ENCODE results near the gene INPP5F. TPM values are rescaled to one million over a fixed set of nuclear protein-coding genes. Genes with fewer than 3 reads are reported as not detected.

INPP5F gene
- total and polyA plus RNA-seq, 12 donors: 5.1 to 26.4 (median 10.5) TPM

- intact Hi-C loops (cut with DNase I): no loop called here
- no peaks in the 10 kb centered on the region for H3K9me3 ChIP-seq (replicated peaks in 1 of 3)
- H3K4me3 ChIP-seq: no peak overlapping the region
- no peaks in the 10 kb centered on the region for H3K4me1 ChIP-seq (replicated peaks in 1 of 2)
- TF ChIP-seq CTCF (IDR thresholded peaks at IDR 0.05) (no peak), POLR2A (IDR thresholded peaks at IDR 0.05) (no peak)
- no peaks in the 10 kb centered on the region for H3K36me3 ChIP-seq (replicated peaks in 1 of 2)
- H3K27ac ChIP-seq: no peak overlapping the region
- no peaks in the 10 kb centered on the region for H3K27me3 ChIP-seq
- DNase-seq: no peak
- WGBS, 4 donors: 73 to 88% (median 81%) methylated on average over 5 to 6 of the region's 6 CpGs
Measured at GRCh38 chr10:119693262-119693957, 32.4 kb upstream of the INPP5F start.

GRCh38 chr10:119694608-119695007, 31.2 kb upstream of the INPP5F start:
- no peak for DNase-seq
- Histone ChIP-seq H3K27me3 (no peaks in the 10 kb centered on the region), H3K27ac (no peak overlapping the region), H3K36me3 (replicated peaks in 1 of 2) (no peaks in the 10 kb centered on the region), H3K4me3 (no peak overlapping the region), H3K4me1 (replicated peaks in 1 of 2) (no peaks in the 10 kb centered on the region), H3K9me3 (replicated peaks in 1 of 3) (no peaks in the 10 kb centered on the region)
- no peak for TF ChIP-seq CTCF (IDR thresholded peaks at IDR 0.05)
- WGBS, 4 donors: 67 to 86% (median 85%) methylated on average over 5 to 7 of the region's 7 CpGs
- intact Hi-C loops (cut with DNase I): no loop called here

- TF ChIP-seq POLR2A (IDR thresholded peaks at IDR 0.05) (no peak), CTCF (IDR thresholded peaks at IDR 0.05) (no peak)
- DNase-seq: no peak
- H3K4me3 ChIP-seq: no peak overlapping the region
- intact Hi-C loops (cut with DNase I): no loop called here
- no peaks in the 10 kb centered on the region for H3K36me3 ChIP-seq (replicated peaks in 1 of 2)
- WGBS, 4 donors: 81 to 87% (median 84%) methylated on average over 4 of the region's 4 CpGs
- no peaks in the 10 kb centered on the region for H3K27me3 ChIP-seq
- H3K27ac ChIP-seq: no peak overlapping the region
- H3K9me3 ChIP-seq (replicated peaks in 1 of 3): no peaks in the 10 kb centered on the region
- no peaks in the 10 kb centered on the region for H3K4me1 ChIP-seq (replicated peaks in 1 of 2)
Measured at GRCh38 chr10:119700321-119700954, 25.4 kb upstream of the INPP5F start.

- intact Hi-C loops (cut with DNase I): no loop called here
- TF ChIP-seq CTCF (IDR thresholded peaks at IDR 0.05) (no peak), POLR2A (IDR thresholded peaks at IDR 0.05) (no peak)
- Histone ChIP-seq H3K36me3 (replicated peaks in 1 of 2) (no peaks in the 10 kb centered on the region), H3K4me3 (no peak overlapping the region), H3K27me3 (no peaks in the 10 kb centered on the region), H3K4me1 (replicated peaks in 1 of 2) (no peaks in the 10 kb centered on the region), H3K9me3 (replicated peaks in 1 of 3) (no peaks in the 10 kb centered on the region), H3K27ac (no peak overlapping the region)
- DNase-seq: no peak
- 50 to 61% (median 53%) methylated on average over 7 of the region's 7 CpGs for WGBS, 4 donors
Measured at GRCh38 chr10:119701861-119702260, 24.0 kb upstream of the INPP5F start.

Measured in adrenal gland (tissue), 12 donors.